Kidney glomerular epithelial cell (primary cell): ENCODE measurements around the gene ICA1L.
A peak's percentile ranks its signal among the peaks of the same experiment; 100 is the strongest.
"Not testable (repeated sequence)": the region's sequence is repeated elsewhere in the genome, so short reads cannot be mapped to it uniquely, and the experiment has no call there.

ENCODE experiments used
- DNase-seq: peaks from one replicate; lab custom pipeline; 2025; lab: John Stamatoyannopoulos, UW

The ICA1L gene

GRCh38 chr2:202847693-202848524, 23.7 kb downstream of the ICA1L start:
- no peak for DNase-seq

DNA sequence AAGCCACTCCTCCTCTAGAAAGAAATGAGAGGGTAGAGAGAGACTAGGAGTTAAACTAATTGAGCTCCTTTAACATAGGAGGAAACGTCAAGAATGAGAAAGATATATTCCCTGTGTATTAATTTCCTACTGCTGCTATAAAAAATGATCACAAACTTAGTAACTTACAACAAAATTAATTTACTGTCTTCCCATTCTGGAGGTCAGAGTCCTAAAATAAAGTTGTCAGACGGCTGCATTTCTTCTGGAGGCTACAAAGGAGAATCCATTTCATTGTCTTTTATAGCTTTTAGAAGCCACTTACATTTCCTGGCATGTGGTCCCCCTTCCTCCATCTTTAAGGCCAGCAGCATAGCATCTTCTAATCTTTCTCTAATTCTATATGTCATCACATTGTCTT, 26.9 kb downstream of the ICA1L start:
- no peak for DNase-seq

GRCh38 chr2:202842690-202843089, 28.9 kb downstream of the ICA1L start:
- DNase-seq: no peak

GRCh38 chr2:202841090-202841867, 30.3 kb downstream of the ICA1L start:
- no peak for DNase-seq

DNA sequence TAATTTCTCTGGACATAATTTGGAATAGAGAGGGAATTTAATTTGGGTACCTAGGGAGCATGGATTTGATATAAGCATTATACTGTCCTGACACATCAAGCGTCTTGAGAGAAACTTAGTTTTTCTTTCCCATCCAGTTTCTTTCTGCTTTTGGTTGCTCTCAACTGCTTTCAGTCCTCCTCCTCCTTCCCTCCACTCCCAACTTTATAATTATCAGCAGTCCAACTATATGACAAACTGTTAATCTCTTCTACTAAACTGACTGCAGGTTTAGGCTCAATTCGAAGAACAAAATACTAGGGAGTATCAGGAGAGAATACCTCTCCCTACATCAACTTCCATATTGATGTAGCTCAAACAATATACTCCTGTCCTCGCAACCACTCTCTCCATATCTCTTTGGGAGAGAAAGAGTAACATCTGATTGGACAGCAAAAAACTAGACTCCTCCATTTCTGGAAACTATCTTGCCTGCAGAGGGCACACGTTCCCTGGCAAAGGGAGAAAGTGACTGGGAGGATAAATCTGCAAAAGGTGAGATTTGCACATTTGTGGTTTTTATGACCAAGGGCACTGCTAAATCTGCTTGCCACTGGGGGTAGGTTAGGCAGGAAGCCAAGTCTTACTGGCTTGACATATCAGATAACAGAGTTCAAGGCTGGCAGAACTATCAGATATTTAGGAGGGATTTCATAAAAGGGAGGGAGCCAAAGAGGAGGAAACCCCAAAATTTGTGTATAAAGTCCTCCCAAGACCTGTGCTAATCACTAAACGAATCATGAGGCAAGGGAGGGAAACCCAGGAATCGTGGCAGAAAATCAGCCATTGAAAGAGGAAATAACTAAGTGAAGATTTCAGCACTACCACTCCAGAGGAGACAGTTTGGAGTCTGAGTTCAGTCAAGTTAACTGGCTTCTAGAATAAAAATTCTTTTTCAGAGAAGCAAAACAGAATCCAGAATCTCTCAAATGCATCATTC, 40.0 kb downstream of the ICA1L start:
- DNase-seq: peak; percentile 20

DNA sequence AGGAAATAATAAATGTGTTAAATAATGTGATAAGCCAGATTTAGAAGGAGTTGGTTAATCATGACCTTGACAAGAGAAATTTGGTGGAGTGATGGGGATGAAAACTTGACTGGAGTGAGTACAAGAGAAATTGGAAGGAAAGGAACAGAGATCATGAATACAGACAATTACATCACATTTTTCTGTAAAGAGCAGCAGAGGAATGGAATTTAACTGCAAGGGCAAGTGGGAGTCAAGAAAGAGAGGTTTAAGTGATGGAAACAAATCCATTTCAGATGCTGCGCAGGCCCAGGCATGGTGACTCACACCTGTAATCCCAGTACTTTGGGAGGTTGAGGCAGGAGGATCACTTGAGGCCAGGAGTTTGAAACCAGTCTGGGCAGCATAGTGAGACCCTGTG, 46.7 kb downstream of the ICA1L start:
- no peak for DNase-seq

DNA sequence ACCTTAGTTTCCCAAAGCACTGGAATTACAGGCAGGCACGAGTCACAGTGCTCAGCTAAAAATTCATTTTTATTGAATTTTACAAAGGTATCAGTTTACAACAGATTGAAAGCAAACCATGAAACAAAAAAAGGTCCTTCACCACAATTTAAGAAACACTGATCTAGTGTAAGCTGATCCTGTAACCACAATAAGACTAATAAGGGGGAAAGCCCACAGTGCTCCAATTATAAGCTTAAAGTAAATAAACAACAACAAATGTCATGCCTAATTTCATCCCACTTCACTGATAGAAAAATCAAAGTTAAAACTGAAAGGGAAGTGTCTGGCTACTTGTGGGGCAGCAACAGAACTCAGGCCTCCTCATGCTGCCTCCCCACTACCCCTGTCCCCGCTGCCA, 49.2 kb downstream of the ICA1L start:
- no peak for DNase-seq

- DNase-seq: no peak
These were observed 50.1 kb downstream of the ICA1L start for GRCh38 chr2:202821206-202822160.

GRCh38 chr2:202818321-202818720, 53.2 kb downstream of the ICA1L start:
- DNase-seq: no peak

- no peak for DNase-seq
These were observed 53.8 kb downstream of the ICA1L start for GRCh38 chr2:202817771-202818170.

DNA sequence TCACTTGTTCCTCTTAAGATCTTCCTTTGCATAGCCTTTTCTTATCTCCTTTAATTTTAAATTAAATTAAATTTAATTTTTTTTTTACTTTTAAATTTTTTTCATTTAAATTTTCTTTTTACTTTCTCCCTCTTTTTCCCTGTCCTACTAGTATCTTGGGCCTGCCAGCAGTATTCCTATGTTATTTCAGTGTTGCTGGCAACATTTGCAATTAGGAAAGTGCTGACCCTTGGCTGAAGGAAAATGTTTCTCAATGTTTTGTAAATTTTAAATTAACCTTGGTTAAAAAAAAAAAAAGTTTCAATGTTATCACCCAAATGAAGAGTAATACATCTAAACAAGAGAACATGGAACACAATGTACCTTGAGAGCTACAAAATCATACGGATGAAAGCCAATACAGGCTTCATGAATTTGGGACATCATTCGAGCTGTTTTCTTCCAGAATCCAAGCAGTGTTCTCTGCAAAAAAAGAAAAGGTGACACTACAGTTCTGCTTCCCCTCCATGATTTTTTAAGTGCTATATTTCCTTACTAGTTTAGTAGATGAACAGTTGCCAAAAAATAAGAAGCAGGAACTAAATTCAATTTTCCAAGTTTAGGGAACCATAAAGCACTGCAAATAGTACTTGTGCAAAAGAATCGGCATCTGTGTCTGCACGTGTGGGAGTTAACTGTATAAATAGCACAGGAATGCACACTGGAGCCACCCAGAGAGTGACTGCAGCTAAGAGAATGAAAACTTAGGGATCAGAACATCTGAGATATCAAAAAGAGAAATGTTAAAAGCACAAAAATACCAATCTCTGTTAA, 55.8 kb downstream of the ICA1L start:
- peak; percentile 63 for DNase-seq

- no peak for DNase-seq
These were observed 57.3 kb downstream of the ICA1L start for GRCh38 chr2:202814226-202814625.

DNA sequence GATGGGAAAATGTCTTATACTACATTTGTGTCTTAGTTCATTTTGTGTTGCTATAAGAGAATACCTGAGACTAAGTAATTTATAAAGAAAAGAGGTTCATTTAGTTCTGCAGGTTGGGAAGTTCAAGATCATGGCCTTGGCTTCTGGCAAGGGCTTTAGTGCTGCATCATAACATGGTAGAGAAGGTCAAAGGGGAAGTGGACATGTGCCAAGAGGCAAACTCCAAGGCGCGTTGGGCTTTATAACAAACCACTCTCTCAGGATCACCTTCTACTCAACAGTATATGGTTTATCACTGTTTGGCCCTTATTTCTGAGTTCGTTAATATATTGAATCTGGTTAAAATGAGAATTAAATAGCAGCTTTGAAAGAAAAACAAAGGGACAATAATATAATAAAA, 58.2 kb downstream of the ICA1L start:
- no peak for DNase-seq

- no peak for DNase-seq
These were observed 62.8 kb downstream of the ICA1L start for GRCh38 chr2:202808754-202809153.

DNA sequence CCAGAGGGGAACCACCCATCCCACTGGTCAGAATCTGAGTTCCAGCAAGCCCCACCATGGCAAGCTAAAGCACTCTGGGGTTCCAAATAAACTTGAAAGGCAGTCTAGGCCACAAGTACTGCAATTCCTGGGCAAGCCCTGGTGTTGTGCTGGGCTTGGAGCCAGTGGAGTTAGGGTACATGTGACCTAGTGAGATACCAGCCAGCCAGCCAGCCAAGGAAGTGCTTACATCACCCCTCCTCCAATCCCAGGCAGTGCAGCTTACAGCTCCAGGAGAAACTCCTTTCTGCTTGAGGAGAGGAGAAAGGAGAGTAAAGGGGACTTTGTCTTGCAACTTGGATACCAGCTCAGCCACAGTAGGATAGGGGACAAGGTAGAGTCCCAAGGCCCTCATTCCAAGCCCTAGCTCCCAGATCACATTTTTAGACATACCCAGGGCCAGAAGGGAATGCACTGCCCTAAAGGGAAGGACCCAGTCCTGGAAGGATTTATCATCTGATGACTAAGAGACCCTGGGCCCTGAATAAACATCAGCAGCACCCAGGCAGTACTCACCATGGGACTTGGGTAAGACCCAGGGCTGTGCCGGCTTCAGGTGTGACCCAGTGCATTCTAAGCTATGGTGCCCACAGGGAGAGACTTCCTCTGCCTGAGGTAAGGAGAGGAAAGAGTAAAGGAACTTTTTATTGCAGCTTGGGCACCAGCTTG, 64.0 kb downstream of the ICA1L start:
- DNase-seq: peak; percentile 91

GRCh38 chr2:202805911-202806310, 65.7 kb downstream of the ICA1L start:
- DNase-seq: not testable (repeated sequence)

DNA sequence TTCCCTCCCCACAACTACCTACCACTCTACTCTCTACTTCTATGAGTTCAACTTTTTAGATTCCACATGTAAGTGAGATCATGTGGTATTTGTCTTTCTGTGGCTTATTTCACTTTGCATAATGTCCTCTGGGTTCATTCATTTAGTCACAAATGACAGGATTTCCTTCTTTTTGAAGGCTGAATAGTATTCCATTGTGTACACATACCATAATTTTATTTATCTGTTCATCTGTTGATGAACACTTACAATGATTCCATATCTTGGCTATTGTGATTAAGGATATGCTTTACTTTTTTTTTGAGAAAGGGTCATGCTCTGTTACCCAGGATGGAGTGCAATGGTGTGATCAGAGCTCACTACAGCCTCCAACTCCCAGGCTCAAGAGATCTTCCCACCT, 73.6 kb downstream of the ICA1L start:
- no peak for DNase-seq

DNA sequence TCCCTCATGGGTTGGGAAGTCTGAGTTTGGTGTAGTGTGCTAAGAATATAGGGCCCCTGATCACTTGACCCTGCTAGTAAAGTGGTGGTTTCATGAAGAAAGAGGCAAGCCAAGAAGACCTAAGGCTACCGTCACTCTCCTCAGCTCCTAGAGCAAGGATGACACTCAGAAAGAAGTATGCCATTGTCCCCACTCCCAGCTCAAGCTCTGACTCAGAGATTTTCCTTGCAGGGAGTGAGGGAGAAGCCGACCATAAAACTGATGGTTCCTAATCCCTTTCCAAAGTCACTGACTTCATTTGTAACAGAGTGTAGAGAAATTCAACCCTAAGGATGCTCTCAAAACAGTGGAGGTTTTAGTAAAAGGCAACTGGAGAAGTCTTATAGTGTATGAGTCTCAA, 80.9 kb downstream of the ICA1L start:
- DNase-seq: no peak

DNA sequence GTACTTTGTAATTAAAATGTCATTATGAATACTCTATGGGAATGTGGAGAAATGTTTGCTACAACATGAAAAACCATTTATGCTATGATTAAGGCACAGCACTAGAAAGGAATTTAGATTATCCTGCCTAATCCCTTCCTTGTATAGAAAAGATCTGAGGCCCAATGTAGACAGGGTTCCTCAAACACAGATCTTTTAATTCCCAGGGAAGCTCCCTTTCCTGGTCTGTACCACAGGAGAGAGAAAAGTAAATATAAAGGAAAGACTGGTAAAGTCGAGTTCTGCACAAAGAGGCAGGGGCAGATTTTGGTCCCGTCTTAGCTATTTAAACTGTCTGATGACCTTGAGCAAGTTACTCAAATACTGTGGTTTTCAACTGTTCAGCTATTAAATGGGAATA, 84.7 kb downstream of the ICA1L start:
- DNase-seq: no peak
